Epidermal melanocyte (primary cell): ENCODE results near the gene MIPOL1.
"Not testable (repeated sequence)": the region's sequence is repeated elsewhere in the genome, so short reads cannot be mapped to it uniquely, and the experiment has no call there.

Experiments
- DNase-seq: peaks from one replicate; pipeline ENCODE4 v3.0.0; 2011; ENCODE audit warnings: low spot score; ENCODE audit not compliant: insufficient read length

Gene MIPOL1

DNA sequence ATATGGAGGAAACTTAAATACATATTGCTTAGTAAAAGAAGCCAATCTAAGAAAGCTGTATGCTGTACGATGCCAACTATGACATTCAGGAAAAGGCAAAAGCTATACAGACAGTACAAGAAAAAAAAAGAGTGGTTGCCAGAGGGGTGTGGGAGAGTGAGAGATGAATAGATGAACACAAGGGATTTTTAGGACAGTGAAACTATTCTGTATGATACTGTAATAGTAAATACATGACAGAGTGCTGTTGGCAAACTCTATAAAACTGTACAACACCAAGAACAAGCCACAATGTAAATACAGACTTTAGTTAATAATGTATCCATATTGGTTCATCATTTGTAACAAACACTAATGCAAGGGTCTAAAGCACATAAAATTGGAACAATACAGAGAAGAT lies 10.9 kb upstream of the MIPOL1 start:
- DNase-seq, result no peak

DNA sequence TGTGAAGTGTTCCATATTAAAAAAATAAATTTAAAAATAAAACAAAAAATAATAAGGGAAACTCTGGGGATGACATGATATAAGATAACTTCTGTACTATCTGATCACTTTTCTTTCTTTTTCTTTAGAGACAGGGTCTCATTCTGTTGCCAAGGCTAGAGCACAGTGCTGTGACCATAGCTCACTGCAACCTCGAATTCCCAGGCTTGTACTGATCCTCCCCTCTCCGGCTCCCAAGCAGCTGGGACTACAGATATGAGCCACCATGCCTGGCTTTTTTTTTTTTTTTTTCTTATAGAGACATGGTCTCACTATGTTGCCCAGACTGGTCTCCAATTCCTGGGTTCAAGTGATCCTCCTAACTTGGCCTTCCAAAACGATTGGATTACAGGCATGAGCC lies 10.4 kb upstream of the MIPOL1 start:
- no peak for DNase-seq

DNA sequence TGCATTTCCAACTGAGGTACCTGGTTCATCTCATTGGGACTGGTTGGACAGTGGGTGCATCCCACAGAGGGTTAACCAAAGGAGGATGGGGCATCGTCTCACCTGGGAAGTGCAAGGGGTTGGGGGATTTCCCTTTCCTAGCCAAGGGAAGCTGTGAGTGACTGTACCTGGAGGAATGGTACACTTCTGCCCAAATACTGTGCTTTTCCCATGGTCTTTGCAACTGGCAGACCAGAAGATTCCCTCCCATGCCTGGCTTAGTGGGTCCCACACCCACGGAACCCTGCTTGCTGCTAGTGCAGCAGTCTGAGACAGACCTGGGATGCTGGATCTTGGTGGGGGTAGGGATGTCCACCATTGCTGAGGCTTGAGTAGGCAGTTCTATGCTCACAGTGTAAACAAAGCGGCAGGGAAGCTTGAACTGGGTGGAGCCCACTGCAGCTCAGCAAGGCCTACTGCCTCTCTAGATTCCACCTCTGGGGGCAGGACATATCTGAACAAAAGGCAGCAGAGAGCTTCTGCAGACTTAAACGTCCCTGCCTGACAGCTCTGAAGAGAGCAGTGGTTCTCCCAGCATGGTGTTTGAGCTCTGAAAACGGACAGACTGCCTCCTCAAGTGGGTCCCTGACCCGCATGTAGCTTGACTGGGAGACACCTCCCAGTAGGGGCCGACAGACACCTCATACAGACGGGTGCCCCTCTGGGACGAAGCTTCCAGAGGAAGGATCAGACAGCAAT lies 9.7 kb upstream of the MIPOL1 start:
- DNase-seq, result not testable (repeated sequence)

DNA sequence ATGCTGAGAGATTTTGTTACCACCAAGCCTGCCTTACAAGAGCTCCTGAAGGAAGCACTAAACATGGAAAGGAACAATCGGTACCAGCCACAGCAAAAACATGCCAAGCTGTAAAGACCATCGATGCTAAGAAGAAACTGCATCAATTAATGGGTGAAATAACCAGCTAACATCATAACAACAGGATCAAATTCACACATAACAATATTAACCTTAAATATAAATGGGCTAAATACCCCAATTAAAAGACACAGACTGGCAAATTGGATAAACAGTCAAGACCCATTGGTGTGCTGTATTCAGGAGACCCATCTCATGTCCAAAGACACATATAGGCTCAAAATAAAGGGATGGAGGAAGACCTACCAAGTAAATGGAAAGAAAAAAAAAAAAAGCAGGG lies 8.0 kb upstream of the MIPOL1 start:
- DNase-seq, result not testable (repeated sequence)

DNA sequence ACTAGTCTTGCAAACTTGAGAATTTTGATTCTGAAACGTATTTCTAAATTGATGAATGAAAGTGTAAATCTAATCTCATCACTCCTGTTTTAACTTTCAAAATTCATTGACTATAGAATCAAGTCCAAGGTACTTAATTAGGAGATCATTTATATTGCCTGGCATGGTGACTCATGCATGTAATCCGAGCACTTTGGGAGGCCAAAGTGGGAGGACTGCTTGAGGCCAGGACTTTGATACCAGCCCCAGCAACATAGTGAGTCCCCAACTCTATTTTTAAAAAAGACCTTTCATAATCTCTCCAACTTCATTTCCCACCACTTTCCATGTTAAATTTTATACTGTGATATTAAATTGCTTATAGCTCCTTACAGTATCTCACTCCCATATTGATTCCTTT lies 3.0 kb upstream of the MIPOL1 start:
- DNase-seq, result no peak

DNA sequence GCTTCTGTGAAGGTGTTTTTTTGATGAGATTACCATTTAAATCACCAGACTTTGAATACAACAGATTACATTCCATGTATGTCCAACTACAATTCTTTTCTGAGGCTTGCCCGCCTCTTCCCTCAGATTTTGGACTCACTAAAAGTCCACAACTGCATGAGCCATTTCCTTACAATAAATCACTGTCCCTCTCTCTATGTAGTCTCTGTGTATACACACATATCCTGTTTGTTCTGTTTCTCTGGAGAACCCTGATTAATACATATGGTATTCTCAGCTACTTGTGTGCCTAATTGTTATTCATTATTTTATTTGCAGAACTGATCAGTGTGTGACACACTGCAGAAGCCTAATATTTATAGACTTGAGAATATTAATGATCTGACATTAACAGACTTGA lies 2.4 kb upstream of the MIPOL1 start:
- no peak for DNase-seq

DNA sequence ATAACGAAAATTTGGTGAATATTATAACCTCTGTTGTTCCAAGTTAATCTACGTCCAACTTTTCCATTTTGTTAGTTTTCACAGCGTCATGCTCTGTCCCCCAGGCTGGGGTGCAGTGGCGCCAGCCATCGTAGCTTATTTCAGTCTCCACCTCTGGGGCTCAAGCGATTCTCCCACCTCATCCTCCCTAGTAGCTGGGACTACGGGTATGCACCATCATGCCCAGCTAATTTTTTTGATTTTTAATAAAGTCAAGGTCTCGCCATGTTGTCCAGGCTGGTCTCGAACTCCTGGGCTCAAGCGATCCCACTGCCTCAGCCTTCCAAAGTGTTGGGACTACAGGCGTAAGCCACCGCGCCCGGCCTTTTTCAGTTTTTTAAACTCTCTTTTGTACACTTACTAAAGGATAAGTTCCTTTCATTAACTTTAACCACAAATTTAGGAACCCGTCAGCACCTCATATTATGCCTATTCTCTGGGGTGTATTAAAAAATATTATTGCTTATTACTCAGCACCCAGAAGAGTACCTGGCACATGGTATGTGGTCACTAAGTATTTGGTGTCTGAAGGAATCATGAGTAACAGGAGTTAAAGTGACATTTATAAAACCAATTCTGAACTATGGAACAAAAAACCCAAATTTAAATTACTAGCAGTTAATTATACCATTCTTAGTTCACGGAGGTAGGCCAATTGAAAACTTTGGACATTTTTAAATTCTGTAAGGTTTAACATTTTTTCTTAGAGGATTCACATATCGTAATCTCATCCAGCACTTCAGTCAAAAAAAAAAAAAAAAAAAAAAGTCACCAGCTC lies 925 bp upstream of the MIPOL1 start:
- DNase-seq, result no peak

DNA sequence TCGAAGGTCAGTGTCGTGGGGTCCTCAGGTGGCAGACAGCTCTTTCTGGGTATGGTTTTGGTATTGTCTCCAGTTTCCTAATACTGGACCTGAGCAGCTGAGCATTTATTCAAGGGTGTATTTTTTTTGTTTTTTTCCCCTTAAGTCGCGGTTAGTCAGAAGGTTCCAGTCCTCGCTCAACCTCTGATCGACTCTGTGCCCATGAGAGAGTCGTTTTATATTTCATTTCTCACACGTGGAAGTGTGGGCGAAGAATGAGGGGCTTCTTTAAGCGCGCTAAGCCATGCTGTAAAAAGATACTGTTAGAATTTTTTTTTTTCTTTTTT lies 499 bp downstream of the MIPOL1 start:
- DNase-seq, result no peak

DNA sequence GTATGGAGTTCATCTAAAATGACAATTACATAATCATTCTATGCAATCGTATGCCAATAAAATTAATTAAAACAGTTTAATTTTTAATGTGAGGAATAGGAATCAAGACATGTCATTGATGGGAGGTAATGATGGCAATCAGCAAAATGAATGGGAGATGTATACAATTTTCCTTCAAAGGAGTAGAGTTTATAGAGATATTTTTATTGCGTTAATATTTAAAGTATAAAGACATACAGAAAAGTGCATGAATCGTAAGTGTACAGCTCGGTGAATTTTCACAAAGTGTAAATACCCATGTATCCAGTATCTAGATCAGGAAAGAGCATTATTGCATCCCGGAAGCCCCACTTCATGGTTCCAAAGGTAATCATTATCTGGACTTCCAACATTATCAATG lies 1.2 kb downstream of the MIPOL1 start:
- DNase-seq, result no peak

DNA sequence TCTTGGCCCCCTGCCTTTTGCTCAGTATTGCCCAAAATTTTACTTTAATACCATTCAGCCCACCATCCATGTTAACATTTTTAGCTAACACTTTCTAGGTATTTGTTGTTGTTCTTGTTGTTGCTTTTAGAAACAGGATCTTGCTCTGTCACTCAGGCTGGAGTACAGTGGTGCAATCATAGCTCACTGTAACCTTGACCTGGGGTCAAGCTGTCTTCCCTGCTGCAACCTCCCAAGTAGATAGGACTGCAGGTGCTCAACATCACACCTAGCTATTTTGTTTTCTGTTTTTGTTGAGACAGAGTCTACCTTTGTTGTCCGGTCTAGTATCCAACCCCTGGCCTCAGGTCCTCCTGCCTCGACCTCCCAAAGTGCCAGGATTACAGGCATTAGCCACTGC lies 4.0 kb downstream of the MIPOL1 start:
- no peak for DNase-seq

DNA sequence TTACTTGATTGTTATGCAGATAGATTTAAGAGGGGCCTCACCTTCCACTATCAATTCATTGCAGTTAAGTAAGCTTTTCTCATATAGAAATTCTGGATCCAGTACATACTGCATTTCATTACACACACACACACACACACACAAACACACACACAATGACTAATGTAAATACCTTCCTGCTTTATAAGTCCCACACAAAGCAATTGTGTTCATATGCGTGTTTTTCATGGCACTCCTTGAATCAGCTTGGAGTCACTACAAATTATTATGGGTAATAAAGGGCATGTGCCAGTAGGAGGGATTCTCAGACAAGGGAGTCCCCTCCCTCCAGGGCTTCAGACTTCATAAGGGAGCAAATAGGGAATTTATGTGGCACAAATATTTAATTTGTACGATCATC lies 4.5 kb downstream of the MIPOL1 start:
- no peak for DNase-seq

DNA sequence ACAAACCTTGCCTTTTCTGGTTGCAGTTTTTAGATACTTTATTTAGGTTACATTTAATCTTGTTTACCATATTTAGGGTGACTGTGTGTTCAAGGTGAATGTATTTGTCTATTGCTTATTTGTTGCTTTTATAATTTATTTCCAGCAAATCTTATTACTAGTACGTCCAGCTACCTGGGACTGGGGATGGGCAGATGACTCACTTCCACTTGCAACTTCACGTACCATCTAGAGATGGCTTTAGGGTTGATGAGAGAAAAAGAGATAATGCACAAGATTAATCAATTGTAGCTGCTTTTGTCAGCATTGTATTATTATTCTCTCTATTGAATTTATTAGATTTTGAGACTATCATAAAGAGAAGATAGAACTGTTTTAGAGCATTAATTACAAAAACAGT lies 5.1 kb downstream of the MIPOL1 start:
- DNase-seq, result no peak

DNA sequence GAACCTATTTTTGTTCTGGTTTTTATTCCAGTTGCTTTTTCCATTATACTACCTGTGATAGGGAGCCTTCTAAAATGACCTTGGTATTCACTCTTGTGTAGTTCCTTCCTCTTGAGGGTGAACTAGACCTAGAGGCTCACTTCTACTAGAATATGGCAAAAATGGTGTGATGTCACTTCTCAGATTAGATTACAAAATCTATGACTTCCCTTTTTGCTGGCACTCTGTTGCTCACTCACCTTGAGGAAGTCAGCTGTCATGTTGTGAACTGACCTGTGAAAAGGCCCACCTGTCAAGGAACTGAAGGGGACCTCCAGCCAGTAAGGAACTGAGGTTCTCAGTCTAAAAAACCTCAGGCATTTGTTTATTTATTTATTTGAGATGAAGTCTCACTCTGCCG lies 5.7 kb downstream of the MIPOL1 start:
- DNase-seq, result no peak

DNA sequence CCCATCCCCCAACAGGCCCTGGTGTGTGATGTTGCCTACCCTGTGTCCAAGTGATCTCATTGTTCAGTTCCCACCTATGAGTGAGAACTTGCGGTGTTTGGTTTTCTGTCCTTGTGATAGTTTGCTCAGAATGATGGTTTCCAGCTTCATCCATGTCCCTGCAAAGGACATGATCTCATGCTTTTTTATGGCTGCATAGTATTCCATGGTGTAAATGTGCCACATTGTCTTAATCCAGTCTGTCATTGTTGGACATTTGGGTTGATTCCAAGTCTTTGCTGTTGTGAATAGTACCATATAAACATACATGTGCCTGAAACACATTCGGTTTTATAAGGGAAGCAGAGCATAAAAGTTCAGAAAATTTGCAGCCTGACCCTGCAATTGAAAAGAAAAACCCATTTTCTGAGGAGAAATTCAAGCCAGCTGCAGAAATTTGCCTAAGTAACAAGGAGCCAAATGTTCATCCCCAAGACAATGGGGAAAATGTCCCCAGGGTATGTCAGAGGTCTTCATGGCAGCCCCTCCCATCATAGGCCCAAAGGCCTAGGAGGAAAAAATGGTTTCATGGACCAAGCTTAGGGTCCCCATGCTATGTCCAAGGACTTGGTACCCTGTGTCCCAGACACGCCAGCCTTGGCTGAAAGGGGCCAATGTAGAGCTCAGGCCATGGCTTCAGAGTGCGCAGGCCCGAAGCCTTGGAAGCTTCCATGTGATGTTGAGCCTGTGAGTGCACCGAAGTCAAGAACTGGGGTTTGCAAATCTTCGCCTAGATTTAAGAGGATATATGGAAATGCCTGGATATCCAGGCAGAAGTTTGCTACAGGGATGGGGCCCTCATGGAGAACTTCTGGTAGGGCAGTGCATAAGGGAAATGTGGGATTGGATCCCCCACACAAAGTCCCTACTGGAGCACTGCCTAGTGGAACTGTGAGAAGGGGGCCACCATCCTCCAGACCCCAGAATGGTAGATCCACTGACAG lies 8.2 kb downstream of the MIPOL1 start:
- not testable (repeated sequence) for DNase-seq

DNA sequence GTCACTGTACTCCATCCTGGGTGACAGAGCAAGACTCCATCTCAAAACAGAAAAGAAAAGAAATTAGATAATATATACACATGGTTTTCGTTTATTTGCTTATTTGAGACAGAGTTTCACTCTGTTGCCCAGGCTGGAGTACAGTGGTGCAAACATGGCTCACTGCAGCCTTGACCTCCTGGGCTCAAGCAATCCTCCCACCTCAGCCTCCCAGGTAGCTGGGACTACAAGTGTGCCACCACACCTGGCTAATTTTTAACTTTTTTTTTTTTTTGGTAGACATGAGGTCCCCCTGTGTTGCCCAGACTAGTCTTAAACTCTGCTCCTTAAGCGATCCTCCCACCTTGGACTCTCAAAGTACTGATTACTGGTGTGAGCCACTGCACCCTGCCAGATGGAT lies 11.9 kb downstream of the MIPOL1 start:
- DNase-seq, result not testable (repeated sequence)

DNA sequence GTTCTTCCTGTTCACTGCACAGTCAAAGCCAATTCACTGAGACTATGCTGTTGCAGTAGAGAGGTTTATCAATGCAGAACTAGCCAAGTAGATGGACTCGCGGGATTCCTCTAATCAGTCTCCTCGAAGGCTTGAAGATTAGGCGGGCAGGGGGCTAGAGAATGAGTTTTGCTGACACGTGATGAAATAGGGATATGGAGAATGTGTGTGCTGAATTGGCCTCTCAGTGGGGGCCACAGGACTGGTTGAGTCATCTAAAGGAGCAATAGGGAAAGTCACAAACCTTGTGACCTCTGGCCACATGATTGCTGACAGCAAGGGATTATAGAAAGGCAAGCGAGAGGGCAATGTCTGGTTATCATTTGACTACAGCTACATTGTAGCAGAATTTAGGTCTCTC lies 12.7 kb downstream of the MIPOL1 start:
- DNase-seq, result no peak

DNA sequence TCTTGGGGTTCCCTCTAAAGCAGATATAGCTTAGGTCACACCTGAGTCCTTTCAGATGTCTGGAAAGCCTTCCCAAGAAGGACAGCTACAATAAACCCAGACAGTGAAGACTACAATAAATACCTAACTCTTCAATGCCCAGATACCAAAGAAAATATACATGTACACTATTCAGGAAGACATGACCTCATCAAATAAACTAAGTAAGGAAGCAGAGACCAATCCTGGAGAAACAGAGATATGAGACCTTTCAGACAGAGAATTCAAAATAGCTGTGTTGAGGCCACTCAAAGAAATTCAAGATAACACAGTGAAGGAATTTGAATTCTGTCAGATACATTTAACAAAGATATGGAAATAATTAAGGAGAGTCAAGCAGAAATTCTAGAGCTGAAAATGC lies 15.3 kb downstream of the MIPOL1 start:
- no peak for DNase-seq

DNA sequence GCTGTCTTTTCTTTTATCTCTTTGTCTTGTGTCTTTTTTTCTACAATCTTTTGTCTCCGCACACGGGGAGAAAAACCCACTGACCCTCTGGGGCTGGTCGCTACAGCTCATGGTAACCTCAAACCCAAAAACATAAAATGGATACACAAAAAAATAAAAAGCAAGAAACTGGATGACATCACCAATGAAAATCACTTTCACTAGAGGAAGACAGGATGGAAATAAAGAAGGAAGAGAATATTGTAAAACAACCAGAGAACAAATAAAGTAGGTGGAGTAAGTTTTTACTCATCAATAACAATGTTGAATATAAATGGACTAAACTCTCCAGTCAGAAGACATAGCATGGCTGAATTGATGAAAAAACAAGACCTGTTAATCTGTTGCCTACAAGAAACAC lies 17.6 kb downstream of the MIPOL1 start:
- no peak for DNase-seq

DNA sequence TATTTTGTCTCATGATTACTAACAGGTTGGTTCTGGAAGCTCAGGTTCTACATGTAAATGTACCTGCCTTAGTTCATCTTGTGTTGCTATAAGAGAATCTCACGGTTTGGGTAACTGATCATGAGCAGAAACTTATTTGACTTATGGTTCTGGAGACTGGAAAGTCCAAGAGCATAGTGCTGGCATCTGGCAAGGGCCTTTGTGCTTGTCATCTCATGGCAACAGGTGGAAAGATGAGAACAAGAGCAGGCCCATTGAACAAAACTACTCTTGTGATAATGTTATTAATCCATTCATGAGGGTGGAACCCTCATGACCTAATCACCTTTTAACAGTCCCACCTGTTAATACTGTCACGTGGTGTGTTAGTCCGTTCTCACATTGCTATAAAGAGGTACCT lies 23.3 kb downstream of the MIPOL1 start:
- DNase-seq, result no peak

DNA sequence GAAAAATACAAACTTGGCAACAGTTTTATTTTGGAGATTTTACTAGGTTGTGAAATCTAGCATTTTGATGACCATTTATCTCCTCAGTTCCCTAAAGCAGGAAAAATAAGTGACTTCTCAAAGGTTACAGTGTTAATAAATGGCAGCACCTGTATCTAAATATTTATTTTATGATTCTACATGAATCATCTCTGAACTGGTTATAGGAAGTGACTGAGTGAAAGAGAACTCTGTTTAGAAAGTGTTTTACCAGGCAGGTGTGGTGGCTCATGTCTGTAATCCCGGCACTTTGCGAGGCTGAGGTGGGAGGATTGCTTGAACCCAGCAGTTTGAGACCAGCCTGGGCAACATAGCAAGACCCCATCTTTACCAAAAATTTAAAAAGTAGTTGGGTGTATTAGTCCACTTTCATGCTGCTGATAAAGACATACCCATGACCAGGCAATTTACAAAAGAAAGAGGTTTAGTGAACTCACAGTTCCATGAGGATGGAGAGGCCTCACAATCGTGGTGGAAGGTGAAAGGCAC lies 26.3 kb downstream of the MIPOL1 start:
- DNase-seq, result no peak

DNA sequence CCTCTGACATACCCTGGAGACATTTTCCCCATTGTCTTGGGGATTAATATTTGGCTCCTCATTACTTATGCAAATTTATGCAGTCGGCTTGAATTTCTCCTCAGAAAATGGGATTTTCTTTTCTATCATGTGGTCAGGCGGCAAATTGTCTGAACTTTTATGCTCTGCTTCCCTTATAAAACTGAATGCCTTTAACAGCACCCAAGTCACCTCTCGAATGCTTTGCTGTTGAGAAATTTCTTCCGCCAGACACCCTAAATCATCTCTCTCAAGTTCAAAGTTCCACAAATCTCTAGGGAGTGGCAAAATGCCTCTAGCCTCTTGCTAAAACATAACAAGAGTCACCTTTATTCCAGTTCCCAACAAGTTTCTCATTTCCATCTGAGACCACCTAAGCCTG lies 27.9 kb downstream of the MIPOL1 start:
- DNase-seq, result not testable (repeated sequence)
